Common myeloid progenitor, CD34-positive (primary cell): Measurements from ENCODE around the gene GPX2.
"Not testable (repeated sequence)": the region's sequence is repeated elsewhere in the genome, so short reads cannot be mapped to it uniquely, and the experiment has no call there.

Source experiments
- CTCF ChIA-PET: fragments of 350-600 bp; sonication (Branson Sonifier 250); formaldehyde crosslinking; loops from one replicate; lab custom pipeline; 2021; ENCODE audit warnings: antibody characterized with exemption; lab: Charles Lee
- POLR2A ChIA-PET: fragments of 350-600 bp; sonication (Branson Sonifier 250); formaldehyde crosslinking; loops from one replicate; lab custom pipeline; 2021; ENCODE audit warnings: antibody characterized with exemption; lab: Charles Lee
- DNase-seq, 3 donors: peaks; one replicate each; pipeline versions ENCODE4 v3.0.0 to v3.0.0-alpha.2; 2013
- H3K27ac ChIP-seq, 2 experiments: 1 replicate in 1 of 2; 2 replicates in 1 of 2; pipeline ENCODE4 v1.7.0; 2013; ENCODE audit warnings: inconsistent platforms in 2 of 2, low read length in 2 of 2, mild to moderate bottlenecking in 2 of 2, low read depth in 1 of 2, moderate library complexity in 1 of 2; ENCODE audit not compliant: severe bottlenecking in 2 of 2, insufficient read depth in 1 of 2, poor library complexity in 1 of 2
- H3K27me3 ChIP-seq, 5 experiments: replicated peaks in 2 of 5; 1 replicate in 3 of 5; 2 replicates in 2 of 5; pipeline versions ENCODE4 v1.6.1 to v1.7.0; 2013; ENCODE audit warnings: low read length in 4 of 5, mild to moderate bottlenecking in 2 of 5, moderate library complexity in 2 of 5, inconsistent platforms in 1 of 5; ENCODE audit not compliant: insufficient read depth in 5 of 5, control insufficient read depth in 4 of 5
- H3K36me3 ChIP-seq, 4 experiments: 1 replicate in 2 of 4; 2 replicates in 2 of 4; pipeline versions ENCODE4 v1.6.1 to v1.7.0; 2013; ENCODE audit warnings: low read length in 3 of 4, control low read depth in 1 of 4, mild to moderate bottlenecking in 1 of 4; ENCODE audit not compliant: control insufficient read depth in 4 of 4, insufficient read depth in 4 of 4
- H3K4me1 ChIP-seq, 4 experiments: 1 replicate in 3 of 4; 2 replicates in 1 of 4; pipeline versions ENCODE4 v1.6.1 to v1.7.1; 2013; ENCODE audit warnings: low read length in 3 of 4, mild to moderate bottlenecking in 3 of 4, control low read depth in 1 of 4, inconsistent platforms in 1 of 4, moderate library complexity in 1 of 4; ENCODE audit not compliant: control insufficient read depth in 4 of 4, insufficient read depth in 4 of 4; ENCODE audit errors: control extremely low read depth in 1 of 4
- H3K4me3 ChIP-seq, 7 experiments: 1 replicate in 4 of 7; 2 replicates in 3 of 7; pipeline versions ENCODE4 v1.5.1 to v1.7.0; 2013; ENCODE audit warnings: mild to moderate bottlenecking in 7 of 7, low read length in 6 of 7, moderate library complexity in 6 of 7, inconsistent platforms in 2 of 7, low read depth in 2 of 7, control low read depth in 1 of 7; ENCODE audit not compliant: insufficient read depth in 4 of 7, control insufficient read depth in 1 of 7; ENCODE audit errors: extremely low read depth in 1 of 7
- H3K9me3 ChIP-seq, 5 experiments: 1 replicate in 4 of 5; 2 replicates in 1 of 5; pipeline versions ENCODE4 v1.6.1 to v1.7.1; 2013; ENCODE audit warnings: low read length in 4 of 5, mild to moderate bottlenecking in 2 of 5, inconsistent platforms in 1 of 5, low read depth in 1 of 5, moderate library complexity in 1 of 5; ENCODE audit not compliant: control insufficient read depth in 4 of 5, insufficient read depth in 2 of 5; ENCODE audit errors: control extremely low read depth in 1 of 5
- WGBS: methylation state at CpG from one replicate; pipeline ENCODE4 v1.1.5; 2013; ENCODE audit not compliant: insufficient coverage; 5-methylcytosine and 5-hydroxymethylcytosine counted together

The GPX2 gene

DNA sequence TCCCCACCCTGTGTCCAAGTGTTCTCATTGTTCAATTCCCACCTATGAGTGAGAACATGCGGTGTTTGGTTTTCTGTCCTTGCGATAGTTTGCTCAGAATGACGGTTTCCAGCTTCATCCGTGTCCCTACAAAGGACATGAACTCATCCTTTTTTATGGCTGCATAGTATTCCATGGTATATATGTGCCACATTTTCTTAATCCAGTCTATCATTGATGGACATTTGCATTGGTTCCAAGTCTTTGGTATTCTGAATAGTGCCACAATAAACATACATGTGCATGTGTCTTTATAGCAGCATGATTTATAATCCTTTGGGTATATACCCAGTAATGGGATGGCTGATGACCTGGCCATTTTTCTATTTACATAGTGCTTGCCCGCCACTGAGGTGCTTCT is 29.1 kb downstream of the GPX2 start:
- ChIA-PET POLR2A (interaction anchor here (1.5 kb wide), 1 partner anchor 12 kb away, joined by 5 read pairs; no protein-coding TSS in a partner anchor), CTCF (interaction anchor here (1.7 kb wide), 1 partner anchor 68 kb away, joined by 6 read pairs; no protein-coding TSS in a partner anchor)
- WGBS, result no CpG with 5 or more reads among the region's 5 CpGs
- Histone ChIP-seq H3K4me3 (peak overlapping the region in 2 of 7 experiments; percentile 97 to 98), H3K27ac (peak overlapping the region in 1 of 2 experiments; percentile 99), H3K4me1 (peaks cover 8 to 21% (median 17%) of the 10 kb centered on the region in 4 experiments)
- DNase-seq, H3K9me3 ChIP-seq, H3K36me3 ChIP-seq, H3K27me3 ChIP-seq: not testable (repeated sequence)

GRCh38 chr14:64912261-64912660 is 30.3 kb downstream of the GPX2 start:
- Histone ChIP-seq H3K27me3 (no peaks in the 10 kb centered on the region), H3K36me3 (peaks cover 0 to 2% (median 0%) of the 10 kb centered on the region in 4 experiments), H3K9me3 (no peaks in the 10 kb centered on the region), H3K4me1 (peaks cover 8 to 21% (median 17%) of the 10 kb centered on the region in 4 experiments), H3K4me3 (no peak overlapping the region), H3K27ac (no peak overlapping the region)
- CTCF ChIA-PET, result interaction anchor here (1.0 to 2.4 kb wide), 4 partner anchors 20 to 112 kb away, joined by 3 to 13 read pairs (median 3); no protein-coding TSS in a partner anchor
- no CpG with 5 or more reads among the region's 1 CpG for WGBS
- peak; percentile 40 to 80 (median 67) for DNase-seq
- POLR2A ChIA-PET, result no interaction called here

- H3K27me3 ChIP-seq, result no peaks in the 10 kb centered on the region
- H3K4me1 ChIP-seq, result peaks cover 10 to 26% (median 19%) of the 10 kb centered on the region in 4 experiments
- CTCF ChIA-PET, result interaction anchor here (0.6 to 2.4 kb wide), 19 partner anchors 9 to 248 kb away, joined by 3 to 14 read pairs (median 3); no protein-coding TSS in a partner anchor
- DNase-seq, result peak in 2 of 3 donors; percentile 35 to 41
- POLR2A ChIA-PET, result no interaction called here
- H3K9me3 ChIP-seq, result no peaks in the 10 kb centered on the region
- no peak overlapping the region for H3K27ac ChIP-seq
- 71% methylated on average over 2 of the region's 3 CpGs for WGBS
- H3K36me3 ChIP-seq, result peaks cover 0 to 2% (median 0%) of the 10 kb centered on the region in 4 experiments
- no peak overlapping the region for H3K4me3 ChIP-seq
Observed at GRCh38 chr14:64910847-64911495, 31.6 kb downstream of the GPX2 start.

GRCh38 chr14:64906022-64906421 is 36.5 kb downstream of the GPX2 start:
- Histone ChIP-seq H3K4me3 (no peak overlapping the region), H3K27me3 (peaks cover 0 to 4% (median 0%) of the 10 kb centered on the region in 5 experiments), H3K4me1 (peaks cover 3 to 8% (median 5%) of the 10 kb centered on the region in 4 experiments), H3K27ac (no peak overlapping the region), H3K9me3 (no peaks in the 10 kb centered on the region), H3K36me3 (no peaks in the 10 kb centered on the region)
- CTCF ChIA-PET, result interaction anchor here (0.7 to 2.9 kb wide), 2 partner anchors 14 to 76 kb away, joined by 3 to 20 read pairs; no protein-coding TSS in a partner anchor
- 50% methylated on average over 4 of the region's 6 CpGs for WGBS
- POLR2A ChIA-PET, result no interaction called here
- no peak for DNase-seq

DNA sequence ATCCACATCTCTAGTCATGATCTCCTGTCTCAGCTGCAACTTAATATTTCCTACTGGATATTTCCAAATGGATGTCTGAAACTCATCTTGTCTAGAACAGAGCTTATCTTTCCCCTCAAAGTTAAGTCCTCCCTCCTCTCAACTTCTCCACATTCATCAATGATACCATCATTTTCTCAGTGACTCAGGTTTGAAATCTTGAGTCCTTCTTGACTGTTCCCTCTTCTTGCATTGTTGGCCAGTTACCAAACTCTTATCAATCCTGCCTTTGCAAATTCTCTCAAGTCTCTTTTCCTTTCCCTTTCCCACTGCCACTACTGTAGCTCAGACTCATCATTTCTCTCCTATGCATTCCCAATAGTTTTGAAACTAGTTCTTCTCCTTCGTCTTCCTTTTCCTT is 42.6 kb downstream of the GPX2 start:
- no peaks in the 10 kb centered on the region for H3K36me3 ChIP-seq
- H3K4me3 ChIP-seq, result no peak overlapping the region
- WGBS, result no CpG with 5 or more reads among the region's 1 CpG
- CTCF ChIA-PET, result interaction anchor here (1.2 to 3.8 kb wide), 5 partner anchors 8 to 128 kb away, joined by 3 to 17 read pairs (median 5); no protein-coding TSS in a partner anchor
- H3K27ac ChIP-seq, result no peak overlapping the region
- POLR2A ChIA-PET, result no interaction called here
- H3K27me3 ChIP-seq, result peaks cover 0 to 8% (median 0%) of the 10 kb centered on the region in 5 experiments
- no peaks in the 10 kb centered on the region for H3K9me3 ChIP-seq
- H3K4me1 ChIP-seq, result no peaks in the 10 kb centered on the region
- no peak for DNase-seq

GRCh38 chr14:64891839-64892375 is 50.6 kb downstream of the GPX2 start:
- WGBS, result no CpG with 5 or more reads among the region's 2 CpGs
- H3K27me3 ChIP-seq, result peaks cover 0 to 6% (median 0%) of the 10 kb centered on the region in 5 experiments
- no peaks in the 10 kb centered on the region for H3K36me3 ChIP-seq
- H3K9me3 ChIP-seq, result no peaks in the 10 kb centered on the region
- H3K4me1 ChIP-seq, result no peaks in the 10 kb centered on the region
- H3K4me3 ChIP-seq, result no peak overlapping the region
- ChIA-PET POLR2A (interaction anchor here (1.2 kb wide), 1 partner anchor 69 kb away, joined by 3 read pairs; no protein-coding TSS in a partner anchor), CTCF (interaction anchor here (0.7 to 6.7 kb wide), 54 partner anchors 9 to 255 kb away, joined by 3 to 113 read pairs (median 6); partner anchors contain the start of genes FNTB and SPTB)
- no peak overlapping the region for H3K27ac ChIP-seq
- peak; percentile 76 to 87 (median 83) for DNase-seq
